Suprapubic skin (tissue), 4 donors: Measurements from ENCODE around the gene CALML3.

Experiments
- EP300 ChIP-seq: sonication (generic); formaldehyde crosslinking; IDR thresholded peaks from one replicate; pipeline ENCODE4 v1.6.1; 2017; ENCODE audit warnings: antibody characterized with exemption
- POLR2A ChIP-seq, 2 donors: fragments of 450-650 bp; IDR thresholded peaks; one replicate each; pipeline ENCODE4 v1.6.1; 2017; ENCODE audit warnings: antibody characterized with exemption in 2 of 2, mild to moderate bottlenecking in 2 of 2, moderate library complexity in 2 of 2
- POLR2AphosphoS5 ChIP-seq, 3 donors: sonication (generic); formaldehyde crosslinking; IDR thresholded peaks; one replicate each; pipeline ENCODE4 v1.6.1; 2017; ENCODE audit warnings: antibody characterized with exemption in 3 of 3
- TF ChIP-seq, protein P1 (sequence below), 2 donors: fragments of 200-600 bp in 1 of 2; fragments of 450-650 bp in 1 of 2; sonication (generic) in 1 of 2; IDR thresholded peaks; one replicate each; pipeline ENCODE4 v1.5.1; 2016 to 2019; ENCODE audit warnings: antibody characterized with exemption in 2 of 2, mild to moderate bottlenecking in 1 of 2, moderate library complexity in 1 of 2

DNA sequence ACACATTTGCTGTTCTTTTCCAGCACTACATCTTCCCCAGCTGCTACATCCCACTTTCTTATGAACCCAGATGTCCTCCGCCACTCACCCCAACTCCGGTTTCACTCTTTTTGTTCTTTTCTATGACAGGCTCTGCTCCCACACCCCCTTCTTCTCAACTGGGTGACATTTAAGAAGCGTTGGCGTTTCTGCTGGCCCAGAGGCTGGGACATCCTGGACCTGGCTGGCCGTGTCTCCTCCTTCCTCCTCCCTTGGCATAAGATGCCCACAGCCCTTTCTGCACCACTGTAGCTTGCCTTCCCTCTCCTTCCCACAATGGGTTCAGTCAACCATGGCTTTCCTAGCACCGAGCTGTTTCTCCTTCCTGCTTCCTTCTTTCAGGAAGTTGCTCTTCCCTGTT lies 16.0 kb upstream of the CALML3 start:
- TF ChIP-seq, protein P1, sequence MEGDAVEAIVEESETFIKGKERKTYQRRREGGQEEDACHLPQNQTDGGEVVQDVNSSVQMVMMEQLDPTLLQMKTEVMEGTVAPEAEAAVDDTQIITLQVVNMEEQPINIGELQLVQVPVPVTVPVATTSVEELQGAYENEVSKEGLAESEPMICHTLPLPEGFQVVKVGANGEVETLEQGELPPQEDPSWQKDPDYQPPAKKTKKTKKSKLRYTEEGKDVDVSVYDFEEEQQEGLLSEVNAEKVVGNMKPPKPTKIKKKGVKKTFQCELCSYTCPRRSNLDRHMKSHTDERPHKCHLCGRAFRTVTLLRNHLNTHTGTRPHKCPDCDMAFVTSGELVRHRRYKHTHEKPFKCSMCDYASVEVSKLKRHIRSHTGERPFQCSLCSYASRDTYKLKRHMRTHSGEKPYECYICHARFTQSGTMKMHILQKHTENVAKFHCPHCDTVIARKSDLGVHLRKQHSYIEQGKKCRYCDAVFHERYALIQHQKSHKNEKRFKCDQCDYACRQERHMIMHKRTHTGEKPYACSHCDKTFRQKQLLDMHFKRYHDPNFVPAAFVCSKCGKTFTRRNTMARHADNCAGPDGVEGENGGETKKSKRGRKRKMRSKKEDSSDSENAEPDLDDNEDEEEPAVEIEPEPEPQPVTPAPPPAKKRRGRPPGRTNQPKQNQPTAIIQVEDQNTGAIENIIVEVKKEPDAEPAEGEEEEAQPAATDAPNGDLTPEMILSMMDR (IDR thresholded peaks at IDR 0.05): no peak
- no peak for TF ChIP-seq POLR2AphosphoS5 (IDR thresholded peaks at IDR 0.05)
- no peak for TF ChIP-seq EP300
- no peak for TF ChIP-seq POLR2A (IDR thresholded peaks at IDR 0.05)
